ENCODE data around the gene LPP.

The LPP gene

GRCh38 chr3:188316723-188317070 lies 162.7 kb downstream of the LPP start:
- H3K27ac ChIP-seq (replicated peaks), result no peak overlapping the region
- TF ChIP-seq, protein P1, sequence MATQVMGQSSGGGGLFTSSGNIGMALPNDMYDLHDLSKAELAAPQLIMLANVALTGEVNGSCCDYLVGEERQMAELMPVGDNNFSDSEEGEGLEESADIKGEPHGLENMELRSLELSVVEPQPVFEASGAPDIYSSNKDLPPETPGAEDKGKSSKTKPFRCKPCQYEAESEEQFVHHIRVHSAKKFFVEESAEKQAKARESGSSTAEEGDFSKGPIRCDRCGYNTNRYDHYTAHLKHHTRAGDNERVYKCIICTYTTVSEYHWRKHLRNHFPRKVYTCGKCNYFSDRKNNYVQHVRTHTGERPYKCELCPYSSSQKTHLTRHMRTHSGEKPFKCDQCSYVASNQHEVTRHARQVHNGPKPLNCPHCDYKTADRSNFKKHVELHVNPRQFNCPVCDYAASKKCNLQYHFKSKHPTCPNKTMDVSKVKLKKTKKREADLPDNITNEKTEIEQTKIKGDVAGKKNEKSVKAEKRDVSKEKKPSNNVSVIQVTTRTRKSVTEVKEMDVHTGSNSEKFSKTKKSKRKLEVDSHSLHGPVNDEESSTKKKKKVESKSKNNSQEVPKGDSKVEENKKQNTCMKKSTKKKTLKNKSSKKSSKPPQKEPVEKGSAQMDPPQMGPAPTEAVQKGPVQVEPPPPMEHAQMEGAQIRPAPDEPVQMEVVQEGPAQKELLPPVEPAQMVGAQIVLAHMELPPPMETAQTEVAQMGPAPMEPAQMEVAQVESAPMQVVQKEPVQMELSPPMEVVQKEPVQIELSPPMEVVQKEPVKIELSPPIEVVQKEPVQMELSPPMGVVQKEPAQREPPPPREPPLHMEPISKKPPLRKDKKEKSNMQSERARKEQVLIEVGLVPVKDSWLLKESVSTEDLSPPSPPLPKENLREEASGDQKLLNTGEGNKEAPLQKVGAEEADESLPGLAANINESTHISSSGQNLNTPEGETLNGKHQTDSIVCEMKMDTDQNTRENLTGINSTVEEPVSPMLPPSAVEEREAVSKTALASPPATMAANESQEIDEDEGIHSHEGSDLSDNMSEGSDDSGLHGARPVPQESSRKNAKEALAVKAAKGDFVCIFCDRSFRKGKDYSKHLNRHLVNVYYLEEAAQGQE (IDR thresholded peaks at IDR 0.05; ENCODE audit: insufficient replicate concordance, low read depth), result no peak
- TF ChIP-seq CTCF (IDR thresholded peaks at IDR 0.05; ENCODE audit: insufficient read depth, low read length) (no peak), POLR2AphosphoS5 (IDR thresholded peaks at IDR 0.05; ENCODE audit: low read depth) (no peak), SPI1 (IDR thresholded peaks at IDR 0.05; ENCODE audit: borderline replicate concordance, low read depth) (no peak), GABPA (IDR thresholded peaks at IDR 0.05; ENCODE audit: low read depth) (no peak)

DNA sequence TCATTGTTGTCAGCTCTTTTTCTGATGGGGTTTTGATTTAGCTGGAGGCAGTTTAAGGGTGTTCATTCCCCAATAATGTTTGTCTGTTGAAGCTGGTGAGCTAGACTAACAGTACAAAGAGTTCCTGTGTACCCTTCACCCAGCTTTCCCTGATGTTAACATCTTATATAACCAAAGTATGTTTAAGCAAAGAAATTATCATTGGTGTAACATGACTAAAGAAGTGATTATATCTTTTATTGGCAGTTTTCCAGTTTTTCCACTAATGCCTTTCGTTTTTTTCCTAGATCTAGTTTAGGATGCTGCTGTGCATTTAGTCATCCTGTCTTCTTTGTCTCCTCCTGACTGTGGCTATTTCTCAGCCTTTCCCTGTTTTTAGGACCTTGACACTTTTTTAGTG lies 165.6 kb downstream of the LPP start:
- no peak overlapping the region for H3K4me3 ChIP-seq (replicated peaks; ENCODE audit: insufficient read depth, low read length)
- H3K27me3 ChIP-seq (ENCODE audit: insufficient read depth, poor library complexity, severe bottlenecking), result no peaks in the 10 kb centered on the region
- DNase-seq (ENCODE audit: low read depth in 1 of 2, low spot score in 1 of 2), result no peak
- no peak for TF ChIP-seq POLR2AphosphoS5 (IDR thresholded peaks at IDR 0.05; ENCODE audit: low read depth)
- TF ChIP-seq, protein P1 (IDR thresholded peaks at IDR 0.05; ENCODE audit: insufficient replicate concordance, low read depth), result no peak
- no peak for TF ChIP-seq GABPA (IDR thresholded peaks at IDR 0.05; ENCODE audit: low read depth)
- TF ChIP-seq SPI1 (IDR thresholded peaks at IDR 0.05; ENCODE audit: borderline replicate concordance, low read depth), result no peak
- no peak for TF ChIP-seq CTCF (IDR thresholded peaks at IDR 0.05; ENCODE audit: insufficient read depth, low read length)
- no peak overlapping the region for H3K27ac ChIP-seq (replicated peaks)

More at GRCh38 chr3:188316723-188317070, 162.7 kb downstream of the LPP start:
- H3K4me3 ChIP-seq (replicated peaks; ENCODE audit: insufficient read depth, low read length), result no peak overlapping the region
- no peak for DNase-seq (ENCODE audit: low read depth in 1 of 2, low spot score in 1 of 2)
- H3K27me3 ChIP-seq (ENCODE audit: insufficient read depth, poor library complexity, severe bottlenecking), result no peaks in the 10 kb centered on the region

DNA sequence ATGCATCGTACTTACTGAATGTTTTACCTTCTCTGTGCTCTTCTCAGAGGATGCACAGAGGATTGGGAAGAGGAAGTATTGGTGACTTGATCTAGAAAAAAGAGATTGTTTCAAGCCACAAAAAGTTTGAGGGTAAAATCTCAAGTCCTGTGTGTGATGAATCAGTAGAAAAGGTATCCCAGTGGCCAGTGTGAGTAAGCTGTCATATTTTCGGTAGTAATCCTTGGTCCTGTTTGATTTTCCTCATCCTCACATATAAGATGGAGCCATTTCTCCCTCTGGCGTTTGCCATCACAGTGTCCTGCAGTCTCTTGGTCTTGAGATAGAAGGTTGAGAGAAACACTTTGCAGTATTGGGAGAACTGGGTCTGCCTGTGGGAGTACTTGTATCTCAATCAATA lies 166.8 kb downstream of the LPP start:
- Histone ChIP-seq H3K27ac (replicated peaks) (no peak overlapping the region), H3K27me3 (ENCODE audit: insufficient read depth, poor library complexity, severe bottlenecking) (no peaks in the 10 kb centered on the region), H3K4me3 (replicated peaks; ENCODE audit: insufficient read depth, low read length) (no peak overlapping the region)
- TF ChIP-seq GABPA (IDR thresholded peaks at IDR 0.05; ENCODE audit: low read depth) (no peak), CTCF (IDR thresholded peaks at IDR 0.05; ENCODE audit: insufficient read depth, low read length) (no peak), SPI1 (IDR thresholded peaks at IDR 0.05; ENCODE audit: borderline replicate concordance, low read depth) (no peak), POLR2AphosphoS5 (IDR thresholded peaks at IDR 0.05; ENCODE audit: low read depth) (no peak)
- TF ChIP-seq, protein P1 (IDR thresholded peaks at IDR 0.05; ENCODE audit: insufficient replicate concordance, low read depth), result no peak
- DNase-seq (ENCODE audit: low read depth in 1 of 2, low spot score in 1 of 2), result no peak
